Endothelial cell of umbilical vein (primary cell): ENCODE measurements around the gene RPH3AL.

Source experiments
- CTCF ChIP-seq, 2 donors: IDR thresholded peaks; 1 replicate in 1 of 2; 2 replicates in 1 of 2; pipeline ENCODE4 v1.5.1; 2011; ENCODE audit warnings: low read length in 2 of 2, mild to moderate bottlenecking in 2 of 2, moderate library complexity in 2 of 2, control low read depth in 1 of 2, inconsistent platforms in 1 of 2, low read depth in 1 of 2; ENCODE audit not compliant: insufficient read depth in 1 of 2; ENCODE audit errors: extremely low read depth in 1 of 2
- FOS ChIP-seq: IDR thresholded peaks from 2 replicates; pipeline ENCODE4 v1.6.1; 2011; ENCODE audit warnings: mild to moderate bottlenecking, low read length, moderate library complexity, borderline replicate concordance; ENCODE audit not compliant: insufficient read depth
- JUN ChIP-seq: IDR thresholded peaks from 2 replicates; pipeline ENCODE4 v1.6.1; 2011; ENCODE audit warnings: borderline replicate concordance, low read depth; ENCODE audit not compliant: insufficient read length, insufficient read depth
- MYC ChIP-seq: IDR thresholded peaks from one replicate; pipeline ENCODE4 v1.6.1; 2011; ENCODE audit warnings: mild to moderate bottlenecking, low read depth, low read length
- POLR2A ChIP-seq: IDR thresholded peaks from 2 replicates; pipeline ENCODE4 v1.6.1; 2012; ENCODE audit warnings: low read depth, mild to moderate bottlenecking, control low read depth, low read length

- TF ChIP-seq POLR2A (no peak), CTCF (IDR thresholded peaks at IDR 0.05; ENCODE audit: extremely low read depth in 1 of 2, insufficient read depth in 1 of 2, low read depth in 1 of 2, low read length in 2 of 2) (no peak), MYC (no peak), FOS (no peak), JUN (no peak)
Measured at GRCh38 chr17:390025-390424, 37.4 kb upstream of the RPH3AL start.
